Liver (tissue), 9 donors: Measurements from ENCODE around the gene ILK. TPM values are rescaled to one million over a fixed set of nuclear protein-coding genes. Genes with fewer than 3 reads are reported as not detected.
A peak's percentile ranks its signal among the peaks of the same experiment; 100 is the strongest.

Experiments
- DNase-seq: peaks from one replicate; pipeline ENCODE4 v3.0.0-alpha.2; 2017; ENCODE audit warnings: low spot score
- H3K27ac ChIP-seq, 2 donors: one replicate each; pipeline ENCODE4 v1.7.0; 2013; ENCODE audit warnings: inconsistent platforms in 2 of 2, low read length in 2 of 2, control low read depth in 1 of 2, low read depth in 1 of 2, mild to moderate bottlenecking in 1 of 2
- H3K27me3 ChIP-seq, 4 donors: one replicate each; pipeline versions ENCODE4 v1.6.1 to v1.7.0; 2013; ENCODE audit warnings: low read length in 3 of 4, inconsistent platforms in 1 of 4, mild to moderate bottlenecking in 1 of 4, moderate library complexity in 1 of 4; ENCODE audit not compliant: control insufficient read depth in 4 of 4, insufficient read depth in 4 of 4
- H3K36me3 ChIP-seq, 4 donors: one replicate each; pipeline versions ENCODE4 v1.6.1 to v1.7.0; 2013; ENCODE audit warnings: low read length in 3 of 4, mild to moderate bottlenecking in 3 of 4, low read depth in 1 of 4, moderate library complexity in 1 of 4; ENCODE audit not compliant: control insufficient read depth in 4 of 4, insufficient read depth in 3 of 4
- H3K4me1 ChIP-seq, 4 donors: one replicate each; pipeline versions ENCODE4 v1.6.1 to v1.7.0; 2013; ENCODE audit warnings: low read length in 3 of 4, mild to moderate bottlenecking in 3 of 4, moderate library complexity in 1 of 4; ENCODE audit not compliant: control insufficient read depth in 4 of 4, insufficient read depth in 4 of 4
- H3K4me3 ChIP-seq, 3 donors: one replicate each; pipeline versions ENCODE4 v1.6.1 to v1.7.0; 2013; ENCODE audit warnings: low read length in 3 of 3, control low read depth in 1 of 3, low read depth in 1 of 3, mild to moderate bottlenecking in 1 of 3
- H3K9ac ChIP-seq, 2 donors: one replicate each; pipeline ENCODE4 v1.7.0; 2013; ENCODE audit warnings: low read length in 2 of 2, mild to moderate bottlenecking in 2 of 2, moderate library complexity in 2 of 2, control low read depth in 1 of 2, low read depth in 1 of 2
- H3K9me3 ChIP-seq, 4 donors: one replicate each; pipeline versions ENCODE4 v1.6.1 to v1.7.0; 2013; ENCODE audit warnings: low read length in 3 of 4; ENCODE audit not compliant: control insufficient read depth in 4 of 4
- CTCF ChIP-seq: fragments of 150-350 bp; IDR thresholded peaks from 2 replicates; pipeline ENCODE4 v1.5.1; 2017; ENCODE audit warnings: improper control_type of control experiment, low read depth, low read length; ENCODE audit not compliant: missing input control
- EGR1 ChIP-seq, 2 donors: IDR thresholded peaks; 2 replicates each; pipeline ENCODE4 v1.6.1; 2016 to 2018; ENCODE audit warnings: antibody characterized with exemption in 2 of 2, low read depth in 2 of 2
- FOXA2 ChIP-seq: IDR thresholded peaks from 2 replicates; pipeline ENCODE4 v1.6.1; 2016; ENCODE audit warnings: antibody characterized with exemption
- GABPA ChIP-seq, 2 donors: IDR thresholded peaks in 1 of 2; conservative IDR thresholded peaks in 1 of 2; 2 replicates each; pipeline ENCODE4 v1.6.1; 2016; ENCODE audit warnings: antibody characterized with exemption in 2 of 2, mild to moderate bottlenecking in 1 of 2, moderate library complexity in 1 of 2
- HNF4A ChIP-seq, 2 donors: conservative IDR thresholded peaks; 2 replicates each; pipeline ENCODE4 v1.6.1; 2016; ENCODE audit warnings: antibody characterized with exemption in 2 of 2, mild to moderate bottlenecking in 2 of 2
- HNF4G ChIP-seq: IDR thresholded peaks from 2 replicates; pipeline ENCODE4 v1.6.1; 2016; ENCODE audit warnings: antibody characterized with exemption
- JUND ChIP-seq, 2 donors: IDR thresholded peaks; 2 replicates each; pipeline ENCODE4 v1.6.1; 2016; ENCODE audit warnings: antibody characterized with exemption in 2 of 2
- MAX ChIP-seq: IDR thresholded peaks from 2 replicates; pipeline ENCODE4 v1.6.1; 2016; ENCODE audit warnings: antibody characterized with exemption
- NR2F2 ChIP-seq: IDR thresholded peaks from 2 replicates; pipeline ENCODE4 v1.6.1; 2016; ENCODE audit warnings: antibody characterized with exemption
- RAD21 ChIP-seq, 2 donors: IDR thresholded peaks; 2 replicates each; pipeline ENCODE4 v1.6.1; 2016; ENCODE audit warnings: antibody characterized with exemption in 2 of 2, mild to moderate bottlenecking in 2 of 2
- RXRA ChIP-seq, 2 donors: IDR thresholded peaks; 2 replicates each; pipeline ENCODE4 v1.6.1; 2017 to 2018; ENCODE audit warnings: antibody characterized with exemption in 2 of 2, mild to moderate bottlenecking in 1 of 2
- SP1 ChIP-seq: IDR thresholded peaks from 2 replicates; pipeline ENCODE4 v1.6.1; 2018; ENCODE audit warnings: antibody characterized with exemption, mild to moderate bottlenecking
- TAF1 ChIP-seq: conservative IDR thresholded peaks from 2 replicates; pipeline ENCODE4 v1.6.1; 2016; ENCODE audit warnings: antibody characterized with exemption, mild to moderate bottlenecking
- YY1 ChIP-seq: IDR thresholded peaks from 2 replicates; pipeline ENCODE4 v1.6.1; 2016; ENCODE audit warnings: antibody characterized with exemption, mild to moderate bottlenecking
- WGBS: extraction: QIAGEN DNeasy Blood & Tissue Kit; methylation state at CpG from one replicate; pipeline ENCODE4 v1.1.7; 2013; 5-methylcytosine and 5-hydroxymethylcytosine counted together
- polyA plus RNA-seq, 2 donors: library from polyadenylated mRNA; stranded (reverse) in 1 of 2; unstranded in 1 of 2; fragments of 200-250 nt in 1 of 2; fragments of >200 nt in 1 of 2; fragmentation: Nextera tagmentation in 1 of 2; extraction: Ambion mirVana in 1 of 2; gene quantifications; one replicate each; pipeline versions ENCODE4 v1.2.1 to v1.2.3, GENCODE V29; 2013 to 2015
- total RNA-seq, 2 donors: library from RNA; depleted of rRNA; stranded (reverse); fragments of >200 nt; gene quantifications; one replicate each; pipeline ENCODE4 v1.2.3, GENCODE V29; 2014
- TF ChIP-seq, protein P1 (sequence below): IDR thresholded peaks from 2 replicates; pipeline ENCODE4 v1.6.1; 2016; ENCODE audit warnings: antibody characterized with exemption, mild to moderate bottlenecking
- donor health status: healthy.
- donor health status: healthy.
- donor health status: healthy.
- donor health status: healthy.
- donor health status: healthy.

ILK gene
- total and polyA plus RNA-seq, 4 donors, result 29.6 to 69.1 (median 48.2) TPM

- Histone ChIP-seq H3K27me3 (no peaks in the 10 kb centered on the region), H3K4me3 (no peak overlapping the region), H3K4me1 (peaks cover 0 to 10% (median 2%) of the 10 kb centered on the region in 4 donors), H3K9me3 (no peaks in the 10 kb centered on the region), H3K36me3 (no peaks in the 10 kb centered on the region), H3K9ac (no peak overlapping the region), H3K27ac (peak overlapping the region; percentile 11 to 61)
- TF ChIP-seq FOXA2 (no peak), JUND (IDR thresholded peaks at IDR 0.05) (no peak), NR2F2 (no peak), YY1 (no peak), EGR1 (IDR thresholded peaks at IDR 0.05; ENCODE audit: low read depth in 2 of 2) (no peak), RXRA (IDR thresholded peaks at IDR 0.05) (no peak), HNF4A (conservative IDR thresholded peaks at IDR 0.05) (no peak), TAF1 (no peak), SP1 (no peak)
- no peak for DNase-seq
- WGBS, result 58% methylated on average over 9 of the region's 9 CpGs
Measured at GRCh38 chr11:6646918-6647679, 43.5 kb downstream of the ILK start.

DNA sequence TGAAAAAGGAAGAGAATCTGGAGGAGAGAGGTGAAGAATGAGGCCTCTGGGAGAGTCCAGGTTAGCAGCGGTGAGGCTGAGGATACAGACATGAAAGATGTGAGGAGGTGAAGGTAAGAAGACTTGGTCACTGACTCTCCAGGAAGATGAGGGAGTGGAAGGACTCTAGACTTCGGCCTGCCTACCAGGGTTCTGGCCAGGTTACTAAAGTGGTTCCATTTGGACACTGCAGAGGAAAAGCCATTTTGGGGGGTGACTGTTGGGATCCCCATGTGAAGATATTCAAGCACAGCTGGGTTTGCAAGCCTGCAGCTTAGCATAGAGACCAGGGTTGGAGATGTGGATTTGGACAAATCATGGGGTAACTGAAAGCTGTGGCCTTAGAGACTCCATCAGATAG lies 44.3 kb downstream of the ILK start:
- 93% methylated on average over 2 of the region's 2 CpGs for WGBS
- DNase-seq, result no peak
- Histone ChIP-seq H3K4me3 (no peak overlapping the region), H3K27me3 (no peaks in the 10 kb centered on the region), H3K9me3 (no peaks in the 10 kb centered on the region), H3K36me3 (no peaks in the 10 kb centered on the region), H3K9ac (no peak overlapping the region), H3K4me1 (peaks cover 0 to 10% (median 2%) of the 10 kb centered on the region in 4 donors), H3K27ac (no peak overlapping the region)
- TF ChIP-seq GABPA (IDR thresholded peaks at IDR 0.05 in 1 of 2, conservative IDR thresholded peaks at IDR 0.05 in 1 of 2), result no peak
- TF ChIP-seq, protein P1, sequence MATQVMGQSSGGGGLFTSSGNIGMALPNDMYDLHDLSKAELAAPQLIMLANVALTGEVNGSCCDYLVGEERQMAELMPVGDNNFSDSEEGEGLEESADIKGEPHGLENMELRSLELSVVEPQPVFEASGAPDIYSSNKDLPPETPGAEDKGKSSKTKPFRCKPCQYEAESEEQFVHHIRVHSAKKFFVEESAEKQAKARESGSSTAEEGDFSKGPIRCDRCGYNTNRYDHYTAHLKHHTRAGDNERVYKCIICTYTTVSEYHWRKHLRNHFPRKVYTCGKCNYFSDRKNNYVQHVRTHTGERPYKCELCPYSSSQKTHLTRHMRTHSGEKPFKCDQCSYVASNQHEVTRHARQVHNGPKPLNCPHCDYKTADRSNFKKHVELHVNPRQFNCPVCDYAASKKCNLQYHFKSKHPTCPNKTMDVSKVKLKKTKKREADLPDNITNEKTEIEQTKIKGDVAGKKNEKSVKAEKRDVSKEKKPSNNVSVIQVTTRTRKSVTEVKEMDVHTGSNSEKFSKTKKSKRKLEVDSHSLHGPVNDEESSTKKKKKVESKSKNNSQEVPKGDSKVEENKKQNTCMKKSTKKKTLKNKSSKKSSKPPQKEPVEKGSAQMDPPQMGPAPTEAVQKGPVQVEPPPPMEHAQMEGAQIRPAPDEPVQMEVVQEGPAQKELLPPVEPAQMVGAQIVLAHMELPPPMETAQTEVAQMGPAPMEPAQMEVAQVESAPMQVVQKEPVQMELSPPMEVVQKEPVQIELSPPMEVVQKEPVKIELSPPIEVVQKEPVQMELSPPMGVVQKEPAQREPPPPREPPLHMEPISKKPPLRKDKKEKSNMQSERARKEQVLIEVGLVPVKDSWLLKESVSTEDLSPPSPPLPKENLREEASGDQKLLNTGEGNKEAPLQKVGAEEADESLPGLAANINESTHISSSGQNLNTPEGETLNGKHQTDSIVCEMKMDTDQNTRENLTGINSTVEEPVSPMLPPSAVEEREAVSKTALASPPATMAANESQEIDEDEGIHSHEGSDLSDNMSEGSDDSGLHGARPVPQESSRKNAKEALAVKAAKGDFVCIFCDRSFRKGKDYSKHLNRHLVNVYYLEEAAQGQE, result no peak
- no peak for TF ChIP-seq RAD21 (IDR thresholded peaks at IDR 0.05)
- no peak for TF ChIP-seq NR2F2
- no peak for TF ChIP-seq EGR1 (IDR thresholded peaks at IDR 0.05; ENCODE audit: low read depth in 2 of 2)
- no peak for TF ChIP-seq FOXA2
- TF ChIP-seq JUND (IDR thresholded peaks at IDR 0.05), result no peak
- TF ChIP-seq SP1, result no peak
- TF ChIP-seq YY1, result no peak
- TF ChIP-seq RXRA (IDR thresholded peaks at IDR 0.05), result no peak

DNA sequence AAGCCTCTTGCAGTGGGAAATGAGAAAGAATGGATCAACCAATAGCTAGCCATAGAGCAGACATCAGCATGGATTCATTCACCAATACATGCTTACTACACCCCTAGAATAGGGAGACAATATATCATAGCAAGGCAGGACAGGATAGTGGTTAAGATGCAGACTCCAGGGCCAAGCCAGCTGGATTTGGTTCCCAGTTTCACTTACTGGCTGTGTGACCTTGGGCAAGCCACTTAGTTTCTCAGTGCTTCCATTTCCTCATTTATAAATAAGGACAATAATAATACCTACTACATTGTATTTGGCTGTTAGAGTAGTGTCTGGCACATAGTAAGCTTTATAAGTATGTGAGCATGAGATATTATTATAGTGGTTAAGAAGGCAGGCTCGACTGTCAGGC lies 44.9 kb downstream of the ILK start:
- Histone ChIP-seq H3K27me3 (no peaks in the 10 kb centered on the region), H3K27ac (no peak overlapping the region), H3K4me1 (peaks cover 0 to 10% (median 2%) of the 10 kb centered on the region in 4 donors), H3K9me3 (no peaks in the 10 kb centered on the region), H3K36me3 (no peaks in the 10 kb centered on the region), H3K9ac (no peak overlapping the region), H3K4me3 (no peak overlapping the region)
- 67% methylated on average over 1 of the region's 1 CpG for WGBS
- DNase-seq, result no peak
- TF ChIP-seq MAX (no peak), TAF1 (no peak), GABPA (IDR thresholded peaks at IDR 0.05 in 1 of 2, conservative IDR thresholded peaks at IDR 0.05 in 1 of 2) (no peak), RAD21 (IDR thresholded peaks at IDR 0.05) (no peak), EGR1 (IDR thresholded peaks at IDR 0.05; ENCODE audit: low read depth in 2 of 2) (no peak), SP1 (no peak), NR2F2 (no peak), HNF4G (no peak), HNF4A (conservative IDR thresholded peaks at IDR 0.05) (no peak), CTCF (no peak), FOXA2 (no peak)
- TF ChIP-seq, protein P1, result no peak
